Activated CD8-positive, alpha-beta T cell treated with anti-CD3 and anti-CD28 coated beads for 36 hours (primary cell): ENCODE measurements around the gene NIFK. TPM values are rescaled to one million over a fixed set of nuclear protein-coding genes. Genes with fewer than 3 reads are reported as not detected.
A peak's percentile ranks its signal among the peaks of the same experiment; 100 is the strongest.

Experiments
- ATAC-seq: fragments of 200-7000 bp; cut with Tn5 transposase; one replicate; pipeline ENCODE4 v1.10.0; 2021; ENCODE audit warnings: mild to moderate bottlenecking, moderate library complexity
- CTCF ChIA-PET: fragments of 350-600 bp; sonication (Branson Sonifier 250); formaldehyde crosslinking; loops from one replicate; lab custom pipeline; 2021; ENCODE audit warnings: antibody characterized with exemption; lab: Charles Lee
- POLR2A ChIA-PET: fragments of 350-600 bp; sonication (Branson Sonifier 250); formaldehyde crosslinking; loops from one replicate; lab custom pipeline; 2021; ENCODE audit warnings: antibody characterized with exemption; lab: Charles Lee
- DNase-seq: peaks from one replicate; pipeline ENCODE4 v3.0.0-alpha.2; 2020
- H3K27ac Mint-ChIP-seq: one replicate; pipeline ENCODE4 v1.8.0; 2021; ENCODE audit warnings: mild to moderate bottlenecking, mixed read lengths
- H3K27me3 Mint-ChIP-seq: one replicate; pipeline ENCODE4 v1.8.0; 2021; ENCODE audit warnings: mixed read lengths
- H3K36me3 Mint-ChIP-seq: one replicate; pipeline ENCODE4 v1.8.0; 2021; ENCODE audit warnings: low read depth, mixed read lengths
- H3K4me1 Mint-ChIP-seq: one replicate; pipeline ENCODE4 v1.8.0; 2021; ENCODE audit warnings: low read depth, mixed read lengths
- H3K4me3 Mint-ChIP-seq: one replicate; pipeline ENCODE4 v1.8.0; 2021; ENCODE audit warnings: mild to moderate bottlenecking, moderate library complexity, mixed read lengths
- H3K9me3 Mint-ChIP-seq: one replicate; pipeline ENCODE4 v1.8.0; 2021; ENCODE audit warnings: mixed read lengths
- intact Hi-C: fragments of 100-400 bp; cut with micrococcal nuclease; formaldehyde crosslinking; loops from one replicate; pipeline ENCODE4 v1.10.0; 2022
- total RNA-seq, 2 experiments: library from RNA; stranded (reverse); gene quantifications; one replicate each; pipeline ENCODE4 v1.2.3, GENCODE V29; 2021
- TF ChIP-seq, protein P1 (sequence below): fragments of 200-600 bp; IDR thresholded peaks from one replicate; pipeline ENCODE4 v1.8.0; 2022; ENCODE audit warnings: antibody characterized with exemption, mild to moderate bottlenecking

The NIFK gene
- 100 to 1,000 TPM; 115 to 134 TPM for total RNA-seq

DNA sequence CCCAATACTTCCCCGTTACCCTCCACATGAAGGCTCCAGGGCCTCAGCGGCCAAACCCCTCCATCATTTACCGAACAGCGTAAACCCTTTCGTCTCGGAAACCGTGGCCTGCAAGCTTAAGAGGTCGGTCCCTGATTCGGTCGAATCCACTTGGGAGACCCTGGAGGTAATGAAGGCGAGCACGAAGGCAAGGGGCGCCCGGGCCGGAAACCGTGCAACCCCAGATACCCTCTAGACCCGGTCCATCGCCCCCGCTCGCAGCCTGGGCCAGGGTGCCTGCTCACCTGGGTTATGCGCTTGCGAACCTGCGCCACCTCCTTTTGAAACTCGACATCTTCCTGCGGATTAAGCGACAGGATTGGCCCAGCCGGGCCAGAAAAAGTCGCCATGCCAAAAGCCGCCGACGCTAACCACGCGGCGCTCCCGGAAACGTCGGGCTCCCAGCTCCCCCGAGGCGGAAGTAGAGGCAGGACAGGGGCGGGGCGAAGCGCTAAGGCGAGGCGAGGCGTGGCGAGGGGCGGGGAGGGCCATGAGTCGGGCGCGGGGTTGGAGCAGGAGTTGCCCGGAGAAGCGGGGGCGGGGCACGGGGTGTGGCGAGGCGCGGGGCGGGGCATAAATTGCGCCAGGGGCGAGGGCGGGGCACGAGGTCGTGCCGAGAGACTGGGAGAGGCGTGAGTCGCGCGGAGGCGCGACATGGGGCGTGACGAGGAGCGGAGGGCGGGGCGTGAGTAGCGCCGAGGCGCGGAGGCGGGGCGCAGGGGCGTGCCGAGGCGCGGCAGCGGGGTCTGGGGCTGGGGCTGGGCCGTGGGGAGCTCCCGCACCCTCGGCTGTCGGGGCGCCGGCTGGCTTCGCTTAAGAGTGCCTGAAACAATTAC lies at the start of gene NIFK:
Gene NIFK (minus strand): TSS at position 414 of the 875 bp plus-strand sequence. CDS start 25 bp downstream, at position 389.
- POLR2A ChIA-PET, result interaction anchor here (0.6 to 3.6 kb wide), 12 partner anchors 10 to 213 kb away, joined by 3 to 36 read pairs (median 4); partner anchors contain the start of genes CLASP1, RNU4ATAC and TSN
- peak within 1 kb of the TSS; percentile 89 for H3K4me3 Mint-ChIP-seq
- H3K36me3 Mint-ChIP-seq, result peaks cover 34% of the 10 kb centered on the region
- H3K27me3 Mint-ChIP-seq, result no peaks in the 10 kb centered on the region
- peak; percentile 93 for ATAC-seq
- peak; percentile 100 for DNase-seq
- CTCF ChIA-PET, result interaction anchor here (0.9 to 1.6 kb wide), 5 partner anchors 13 to 337 kb away, joined by 3 read pairs; partner anchors contain the start of gene TSN
- peak within 1 kb of the TSS; percentile 97 for H3K27ac Mint-ChIP-seq
- TF ChIP-seq, protein P1, sequence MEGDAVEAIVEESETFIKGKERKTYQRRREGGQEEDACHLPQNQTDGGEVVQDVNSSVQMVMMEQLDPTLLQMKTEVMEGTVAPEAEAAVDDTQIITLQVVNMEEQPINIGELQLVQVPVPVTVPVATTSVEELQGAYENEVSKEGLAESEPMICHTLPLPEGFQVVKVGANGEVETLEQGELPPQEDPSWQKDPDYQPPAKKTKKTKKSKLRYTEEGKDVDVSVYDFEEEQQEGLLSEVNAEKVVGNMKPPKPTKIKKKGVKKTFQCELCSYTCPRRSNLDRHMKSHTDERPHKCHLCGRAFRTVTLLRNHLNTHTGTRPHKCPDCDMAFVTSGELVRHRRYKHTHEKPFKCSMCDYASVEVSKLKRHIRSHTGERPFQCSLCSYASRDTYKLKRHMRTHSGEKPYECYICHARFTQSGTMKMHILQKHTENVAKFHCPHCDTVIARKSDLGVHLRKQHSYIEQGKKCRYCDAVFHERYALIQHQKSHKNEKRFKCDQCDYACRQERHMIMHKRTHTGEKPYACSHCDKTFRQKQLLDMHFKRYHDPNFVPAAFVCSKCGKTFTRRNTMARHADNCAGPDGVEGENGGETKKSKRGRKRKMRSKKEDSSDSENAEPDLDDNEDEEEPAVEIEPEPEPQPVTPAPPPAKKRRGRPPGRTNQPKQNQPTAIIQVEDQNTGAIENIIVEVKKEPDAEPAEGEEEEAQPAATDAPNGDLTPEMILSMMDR, result no peak
- intact Hi-C loops, result loop anchor here (2.0 kb wide), 1 partner anchor 18 kb away; the partner anchor contains the start of gene TSN
- H3K4me1 Mint-ChIP-seq, result peaks cover 41% of the 10 kb centered on the region
- no peaks in the 10 kb centered on the region for H3K9me3 Mint-ChIP-seq

DNA sequence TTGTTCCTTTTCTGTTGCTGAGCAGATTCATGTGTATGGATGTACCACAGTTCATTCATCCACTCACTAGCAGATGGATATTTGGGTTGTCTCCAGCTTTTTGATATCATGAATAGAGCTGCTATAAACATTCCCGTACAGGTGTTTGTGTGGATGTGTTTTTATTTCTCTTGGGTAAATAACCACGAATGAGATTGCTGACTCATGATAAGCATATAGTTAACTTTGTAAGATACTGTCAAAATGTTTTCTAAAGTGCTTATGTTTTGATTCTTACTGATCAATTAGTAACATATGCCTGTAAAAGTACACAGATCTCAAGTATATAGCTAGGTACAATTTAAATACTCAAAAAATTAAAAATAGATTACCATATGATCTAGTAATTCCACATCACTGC lies 46.5 kb upstream of the NIFK start:
- Mint-ChIP-seq H3K36me3 (no peaks in the 10 kb centered on the region), H3K9me3 (no peaks in the 10 kb centered on the region), H3K4me1 (no peaks in the 10 kb centered on the region), H3K27me3 (peaks cover 4% of the 10 kb centered on the region), H3K27ac (no peak overlapping the region), H3K4me3 (no peak overlapping the region)
- intact Hi-C loops, result no loop called here
- no peak for DNase-seq
- ChIA-PET CTCF (no interaction called here), POLR2A (no interaction called here)
- TF ChIP-seq, protein P1, result no peak
- no peak for ATAC-seq

DNA sequence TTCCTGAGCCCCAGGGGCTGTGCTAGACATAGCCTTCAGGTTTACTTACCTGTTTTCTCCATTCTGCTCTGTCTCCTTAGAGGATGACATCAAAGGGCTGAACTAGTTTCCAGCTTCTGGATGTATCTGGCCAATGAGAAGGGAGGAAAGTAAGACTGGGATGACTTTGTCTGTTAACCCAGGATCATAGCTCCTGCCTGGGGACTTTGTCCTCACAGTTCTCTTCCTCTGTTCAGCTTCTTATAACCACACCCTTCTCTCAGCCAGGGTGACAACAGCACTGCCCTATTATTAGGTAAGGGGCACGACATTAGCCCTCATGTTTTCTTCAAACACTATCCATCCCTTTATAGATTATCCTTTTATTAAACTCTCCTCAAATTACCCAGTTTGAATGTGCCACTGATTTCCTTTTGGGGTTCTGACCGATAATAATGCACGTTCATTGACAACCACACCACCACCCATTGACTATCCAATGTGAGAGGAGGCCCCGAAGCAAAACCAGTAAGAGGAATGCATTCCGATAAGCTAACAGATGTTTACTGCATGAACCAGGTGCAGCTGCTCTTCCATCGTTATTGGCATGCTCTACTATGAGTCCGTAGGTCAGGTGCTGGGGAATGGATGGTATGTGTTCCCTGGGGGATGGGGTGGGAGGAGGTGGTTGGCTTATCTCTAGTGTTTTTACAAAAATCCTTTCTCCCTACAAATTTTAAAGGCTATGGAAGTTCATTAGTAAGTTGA lies 42.2 kb upstream of the NIFK start:
- DNase-seq (no peak), ATAC-seq (no peak)
- Mint-ChIP-seq H3K9me3 (no peaks in the 10 kb centered on the region), H3K4me3 (no peak overlapping the region), H3K27me3 (peaks cover 2% of the 10 kb centered on the region), H3K36me3 (no peaks in the 10 kb centered on the region), H3K4me1 (no peaks in the 10 kb centered on the region), H3K27ac (no peak overlapping the region)
- ChIA-PET POLR2A (no interaction called here), CTCF (interaction anchor here (1.0 kb wide), 1 partner anchor 9 kb away, joined by 3 read pairs; no protein-coding TSS in a partner anchor)
- intact Hi-C loops, result no loop called here
- TF ChIP-seq, protein P1, result no peak

DNA sequence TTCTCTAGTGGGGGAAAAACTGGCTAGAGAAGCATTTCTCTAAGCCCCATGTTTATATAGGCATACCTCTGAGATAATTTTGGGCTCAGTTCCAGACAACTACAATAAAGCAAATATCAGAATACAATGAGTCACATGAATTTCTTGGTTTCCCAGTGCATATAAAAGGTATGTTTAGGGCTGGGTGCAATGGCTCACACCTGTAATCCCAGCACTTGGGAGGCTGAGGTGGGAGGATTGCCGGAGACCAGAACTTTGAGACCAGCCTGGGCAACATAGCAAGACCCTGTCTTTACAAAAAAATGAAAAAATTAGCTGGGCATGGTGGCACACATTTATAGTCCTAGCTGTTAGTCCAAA lies 41.0 kb upstream of the NIFK start:
- intact Hi-C loops, result no loop called here
- no peaks in the 10 kb centered on the region for H3K27me3 Mint-ChIP-seq
- no peaks in the 10 kb centered on the region for H3K36me3 Mint-ChIP-seq
- H3K27ac Mint-ChIP-seq, result no peak overlapping the region
- ATAC-seq, result no peak
- no peaks in the 10 kb centered on the region for H3K9me3 Mint-ChIP-seq
- H3K4me3 Mint-ChIP-seq, result no peak overlapping the region
- ChIA-PET POLR2A (no interaction called here), CTCF (no interaction called here)
- TF ChIP-seq, protein P1, result no peak
- H3K4me1 Mint-ChIP-seq, result no peaks in the 10 kb centered on the region
- no peak for DNase-seq
